PC-9 (cell line): ENCODE data around the gene PPIE. TPM values are rescaled to one million over a fixed set of nuclear protein-coding genes. Genes with fewer than 3 reads are reported as not detected.

Experiments
- Bru-seq: library from RNA; stranded (reverse); fragments of 400-500 nt; gene quantifications from one replicate; lab custom pipeline; 2021; lab: Mats Ljungman, UMichigan
- BruChase-seq, 2 experiments: library from RNA; stranded (reverse); fragments of 400-500 nt; gene quantifications; one replicate each; lab custom pipeline; 2021; lab: Mats Ljungman, UMichigan
- BruUV-seq: library from RNA; stranded (reverse); fragments of 400-500 nt; replicated peaks from 2 replicates; lab custom pipeline; 2021; lab: Mats Ljungman, UMichigan
- CTCF ChIA-PET: fragments of 300-600 bp; sonication (Branson Sonifier 250); formaldehyde crosslinking; loops from one replicate; lab custom pipeline; 2022; ENCODE audit warnings: antibody characterized with exemption; lab: Charles Lee
- POLR2A ChIA-PET: fragments of 300-600 bp; sonication (Branson Sonifier 250); formaldehyde crosslinking; loops from one replicate; lab custom pipeline; 2022; ENCODE audit warnings: antibody characterized with exemption; ENCODE audit not compliant: unreplicated experiment; lab: Charles Lee
- DNase-seq, 2 experiments: peaks; one replicate each; pipeline versions ENCODE4 v3.0.0 to v3.0.0-alpha.2; 2015 to 2022; ENCODE audit warnings: mixed read lengths in 1 of 2
- H2AFZ ChIP-seq: fragments of 200-600 bp; sonication (generic); 2 replicates; pipeline ENCODE4 v1.8.1; 2017; ENCODE audit warnings: antibody characterized with exemption
- H3F3A ChIP-seq: fragments of 200-600 bp; sonication (generic); 2 replicates; pipeline ENCODE4 v1.8.1; 2017; ENCODE audit warnings: antibody characterized with exemption, mild to moderate bottlenecking, low read depth; ENCODE audit not compliant: insufficient read depth
- H3K27ac ChIP-seq: fragments of 200-600 bp; sonication (generic); 2 replicates; pipeline ENCODE4 v1.6.1; 2016; ENCODE audit warnings: mixed run types
- H3K27me3 ChIP-seq: fragments of 200-600 bp; sonication (generic); 2 replicates; pipeline ENCODE4 v1.6.1; 2016; ENCODE audit warnings: low read depth, mixed run types; ENCODE audit not compliant: insufficient read depth
- H3K36me3 ChIP-seq: fragments of 200-600 bp; sonication (generic); 2 replicates; pipeline ENCODE4 v1.6.1; 2016; ENCODE audit warnings: low read depth, mixed run types
- H3K4me1 ChIP-seq: fragments of 200-600 bp; sonication (generic); replicated peaks from 2 replicates; pipeline ENCODE4 v1.6.1; 2016; ENCODE audit warnings: mixed run types; ENCODE audit not compliant: insufficient read depth
- H3K4me2 ChIP-seq: fragments of 200-600 bp; sonication (generic); 2 replicates; pipeline ENCODE4 v1.6.1; 2017; ENCODE audit warnings: mixed run types
- H3K4me3 ChIP-seq: fragments of 200-600 bp; sonication (generic); 2 replicates; pipeline ENCODE4 v1.6.1; 2016; ENCODE audit warnings: mixed run types
- H3K79me2 ChIP-seq: fragments of 200-600 bp; sonication (generic); 2 replicates; pipeline ENCODE4 v1.6.1; 2017; ENCODE audit warnings: low read depth, mixed run types
- H3K9me2 ChIP-seq: fragments of 200-600 bp; sonication (generic); 2 replicates; pipeline ENCODE4 v1.8.1; 2017; ENCODE audit warnings: mild to moderate bottlenecking; ENCODE audit not compliant: insufficient read depth
- H3K9me3 ChIP-seq: fragments of 200-600 bp; sonication (generic); 2 replicates; pipeline ENCODE4 v1.8.1; 2016; ENCODE audit warnings: low read depth; ENCODE audit not compliant: insufficient read depth
- H4K20me1 ChIP-seq: fragments of 200-600 bp; sonication (generic); 2 replicates; pipeline ENCODE4 v1.8.1; 2017; ENCODE audit not compliant: insufficient read depth
- EZH2 ChIP-seq: fragments of 200-600 bp; sonication (generic); IDR thresholded peaks from 2 replicates; pipeline ENCODE4 v1.8.0; 2017; ENCODE audit warnings: antibody characterized with exemption, low read depth
- intact Hi-C: fragments of 100-400 bp; cut with micrococcal nuclease; formaldehyde crosslinking; loops from one replicate; pipeline ENCODE4 v1.10.0; 2022; ENCODE audit not compliant: unreplicated experiment
- long read RNA-seq: library from polyadenylated mRNA; stranded (forward); transcript quantifications from one replicate; pipeline ENCODE4 v2.0.0, GENCODE V29; 2022
- total RNA-seq: library from RNA; stranded (reverse); gene quantifications from 2 replicates; pipeline ENCODE4 v1.2.3, GENCODE V29; 2021
- TF ChIP-seq, protein P1 (sequence below): fragments of 200-600 bp; sonication (generic); conservative IDR thresholded peaks from 2 replicates; pipeline ENCODE4 v1.6.1; 2017; ENCODE audit warnings: mixed run types, antibody characterized with exemption, mild to moderate bottlenecking, moderate library complexity

Gene PPIE
- total RNA-seq (81.1 and 89.5 TPM in 2 replicates), Bru-seq, nascent RNA (percentile 86 among the genes with signal in this experiment), BruChase-seq, experiment 1, labeled RNA remaining after a 2-hour chase (percentile 84 among the genes with signal in this experiment), BruChase-seq, experiment 2, labeled RNA remaining after a 6-hour chase (percentile 85 among the genes with signal in this experiment)
- long read RNA-seq, transcript PPIE-201 (10 exons, 1,277 nt) = major isoform, 207 of 402 reads
- long read RNA-seq, transcript PPIE-203 (11 exons, 1,198 nt) = minor isoform, 13 of 402 reads
- long read RNA-seq, transcript PPIE-202 (10 exons, 1,079 nt) = minor isoform, 27 of 402 reads
- long read RNA-seq, partial matches to known transcripts = 77 of 402 reads
- long read RNA-seq, other reads (novel, unspliced or antisense) = 75 of 402 reads

DNA sequence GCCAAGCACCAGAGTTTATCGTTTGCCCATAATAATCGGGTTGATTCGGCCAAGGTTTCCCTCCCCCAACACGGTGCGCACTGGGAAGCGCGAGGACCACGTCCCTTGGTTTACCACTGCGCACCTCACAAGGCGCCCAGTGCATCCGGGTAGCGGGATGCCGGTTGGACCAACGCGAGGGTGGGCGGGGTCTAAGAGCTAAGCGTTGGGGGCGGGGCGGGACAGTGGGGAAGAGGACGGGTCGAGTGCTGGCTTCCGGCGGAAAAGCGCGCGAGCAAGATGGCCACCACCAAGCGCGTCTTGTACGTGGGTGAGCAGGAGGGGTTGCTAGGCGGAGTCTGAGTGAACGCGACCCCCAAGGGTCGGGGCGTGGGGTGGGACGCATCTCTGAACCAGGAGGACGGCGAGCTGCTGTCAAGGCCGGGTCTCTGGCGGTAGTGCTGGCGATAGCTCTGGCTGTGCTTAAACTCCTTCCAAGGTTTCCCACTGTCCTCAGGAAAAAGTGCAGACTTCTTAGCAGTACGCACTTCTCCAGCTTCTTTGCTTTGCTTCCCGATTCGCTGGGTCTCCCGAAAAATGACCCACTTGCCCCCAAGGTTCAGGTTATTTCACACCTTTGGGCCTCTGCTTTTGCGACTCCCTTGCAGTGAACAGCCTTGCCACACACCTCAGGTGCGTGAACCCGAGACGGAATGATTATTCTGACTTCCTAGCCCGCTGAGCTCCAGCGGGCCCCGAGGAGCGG, at the start of gene PPIE:
TSS of gene PPIE (plus strand) at position 261 of the 745 bp plus-strand sequence. CDS start at position 280, 19 bp downstream.
- peak within 1 kb of the TSS; percentile 67 for H3K4me3 ChIP-seq
- H3F3A ChIP-seq = no peaks in the 10 kb centered on the region
- peaks cover 13% of the 10 kb centered on the region; the same call in 1 of the 2 replicates for H3K27me3 ChIP-seq
- no TSS peak for BruUV-seq
- POLR2A ChIA-PET = interaction anchor here (0.5 to 0.7 kb wide), 9 partner anchors 43 to 723 kb away, joined by 3 to 14 read pairs (median 5); no protein-coding TSS in a partner anchor
- peak; percentile 61 to 80 for DNase-seq
- H3K27ac ChIP-seq = no peak within 1 kb of the TSS
- peaks cover 10% of the 10 kb centered on the region for H3K4me1 ChIP-seq
- CTCF ChIA-PET = interaction anchor here (0.6 to 1.5 kb wide), 5 partner anchors 37 to 1640 kb away, joined by 3 to 6 read pairs (median 5); no protein-coding TSS in a partner anchor
- no peaks in the 10 kb centered on the region for H4K20me1 ChIP-seq
- peaks cover 22% of the 10 kb centered on the region for H3K36me3 ChIP-seq
- H3K9me2 ChIP-seq = no peaks in the 10 kb centered on the region
- intact Hi-C loops = no loop called here
- H3K9me3 ChIP-seq = no peaks in the 10 kb centered on the region
- TF ChIP-seq EZH2 = no peak
- TF ChIP-seq, protein P1, sequence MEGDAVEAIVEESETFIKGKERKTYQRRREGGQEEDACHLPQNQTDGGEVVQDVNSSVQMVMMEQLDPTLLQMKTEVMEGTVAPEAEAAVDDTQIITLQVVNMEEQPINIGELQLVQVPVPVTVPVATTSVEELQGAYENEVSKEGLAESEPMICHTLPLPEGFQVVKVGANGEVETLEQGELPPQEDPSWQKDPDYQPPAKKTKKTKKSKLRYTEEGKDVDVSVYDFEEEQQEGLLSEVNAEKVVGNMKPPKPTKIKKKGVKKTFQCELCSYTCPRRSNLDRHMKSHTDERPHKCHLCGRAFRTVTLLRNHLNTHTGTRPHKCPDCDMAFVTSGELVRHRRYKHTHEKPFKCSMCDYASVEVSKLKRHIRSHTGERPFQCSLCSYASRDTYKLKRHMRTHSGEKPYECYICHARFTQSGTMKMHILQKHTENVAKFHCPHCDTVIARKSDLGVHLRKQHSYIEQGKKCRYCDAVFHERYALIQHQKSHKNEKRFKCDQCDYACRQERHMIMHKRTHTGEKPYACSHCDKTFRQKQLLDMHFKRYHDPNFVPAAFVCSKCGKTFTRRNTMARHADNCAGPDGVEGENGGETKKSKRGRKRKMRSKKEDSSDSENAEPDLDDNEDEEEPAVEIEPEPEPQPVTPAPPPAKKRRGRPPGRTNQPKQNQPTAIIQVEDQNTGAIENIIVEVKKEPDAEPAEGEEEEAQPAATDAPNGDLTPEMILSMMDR = no peak
- H3K79me2 ChIP-seq = peaks cover 19% of the 10 kb centered on the region
- peak within 1 kb of the TSS; percentile 89 for H2AFZ ChIP-seq
- peak within 1 kb of the TSS; percentile 96 for H3K4me2 ChIP-seq

DNA sequence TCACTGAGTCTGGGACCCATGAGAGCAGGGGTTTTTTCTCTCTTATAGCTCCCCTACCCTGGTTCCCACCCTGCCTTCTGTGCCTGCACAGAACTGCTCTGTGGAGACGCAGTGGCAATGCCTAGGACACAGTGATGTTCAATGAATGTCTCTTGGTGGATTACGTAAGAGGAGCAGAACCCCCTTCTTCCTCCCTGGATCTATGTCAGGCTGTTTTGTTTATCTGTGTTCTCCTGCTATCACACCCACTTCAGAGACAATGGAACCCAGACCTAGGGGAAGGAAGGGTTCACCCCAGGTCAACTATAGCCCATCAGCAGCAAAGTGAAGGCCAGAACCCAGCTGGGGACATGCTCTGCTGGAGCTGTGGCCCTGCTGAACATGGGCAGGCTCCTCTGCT, 49.5 kb upstream of the PPIE start:
- no peak overlapping the region for H3K27ac ChIP-seq
- no peaks in the 10 kb centered on the region for H3K36me3 ChIP-seq
- CTCF ChIA-PET = no interaction called here
- no peak for DNase-seq
- no peaks in the 10 kb centered on the region for H3K79me2 ChIP-seq
- H3K4me3 ChIP-seq = no peak overlapping the region
- H3K9me2 ChIP-seq = no peaks in the 10 kb centered on the region
- peaks cover 3% of the 10 kb centered on the region; the same call in 1 of the 2 replicates for H3K27me3 ChIP-seq
- H3K4me1 ChIP-seq = peaks cover 15% of the 10 kb centered on the region
- intact Hi-C loops = no loop called here
- POLR2A ChIA-PET = no interaction called here
- no TSS peak for BruUV-seq
- H3K9me3 ChIP-seq = no peaks in the 10 kb centered on the region
- H3F3A ChIP-seq = peaks cover 8% of the 10 kb centered on the region; the same call in 1 of the 2 replicates
- H3K4me2 ChIP-seq = no peak overlapping the region
- no peak for TF ChIP-seq EZH2
- TF ChIP-seq, protein P1 = no peak
- no peaks in the 10 kb centered on the region for H4K20me1 ChIP-seq
- H2AFZ ChIP-seq = no peak overlapping the region

DNA sequence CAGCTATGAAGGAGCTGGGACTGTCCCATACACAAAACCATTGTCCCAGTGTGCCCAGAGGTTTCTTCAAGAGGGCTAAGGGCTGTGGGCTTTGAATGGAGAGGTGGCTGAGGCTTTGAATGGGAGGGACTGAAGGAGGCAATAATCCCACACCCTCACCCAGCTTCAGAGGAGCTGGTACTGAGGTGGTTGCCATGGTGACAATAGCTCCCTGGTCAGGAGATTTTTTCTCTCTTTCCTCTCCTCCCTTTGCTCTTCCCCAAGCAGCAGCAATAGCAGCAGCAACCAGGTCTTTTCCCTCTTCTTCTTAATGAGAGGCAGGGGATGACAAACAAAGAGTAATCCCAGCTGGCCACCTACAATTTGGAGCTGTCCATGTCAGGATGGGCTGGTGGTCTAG, 49.0 kb upstream of the PPIE start:
- peaks cover 8% of the 10 kb centered on the region; the same call in 1 of the 2 replicates for H3F3A ChIP-seq
- H3K4me1 ChIP-seq = peaks cover 15% of the 10 kb centered on the region
- no peak overlapping the region for H2AFZ ChIP-seq
- intact Hi-C loops = no loop called here
- BruUV-seq = no TSS peak
- H3K27ac ChIP-seq = no peak overlapping the region
- no peak overlapping the region for H3K4me3 ChIP-seq
- H4K20me1 ChIP-seq = no peaks in the 10 kb centered on the region
- H3K79me2 ChIP-seq = no peaks in the 10 kb centered on the region
- H3K9me3 ChIP-seq = no peaks in the 10 kb centered on the region
- ChIA-PET POLR2A (no interaction called here), CTCF (no interaction called here)
- TF ChIP-seq, protein P1 = no peak
- no peaks in the 10 kb centered on the region for H3K36me3 ChIP-seq
- H3K27me3 ChIP-seq = peaks cover 3% of the 10 kb centered on the region; the same call in 1 of the 2 replicates
- no peak overlapping the region for H3K4me2 ChIP-seq
- DNase-seq = no peak
- H3K9me2 ChIP-seq = no peaks in the 10 kb centered on the region
